Endodermal cell (in vitro differentiated cells): ENCODE measurements around the gene OSBPL6. TPM values are rescaled to one million over a fixed set of nuclear protein-coding genes. Genes with fewer than 3 reads are reported as not detected.

Experiments
- DNase-seq: peaks from one replicate; pipeline ENCODE4 v3.0.0-alpha.2; 2017
- H3K27ac ChIP-seq: 2 replicates; pipeline ENCODE4 v1.5.1; 2013; ENCODE audit warnings: mild to moderate bottlenecking, low read depth, low read length, moderate library complexity
- H3K27me3 ChIP-seq: 2 replicates; pipeline ENCODE4 v1.6.1; 2013; ENCODE audit warnings: mild to moderate bottlenecking, low read length, moderate library complexity; ENCODE audit not compliant: insufficient read depth, control insufficient read depth, poor library complexity, severe bottlenecking
- H3K36me3 ChIP-seq: 2 replicates; pipeline ENCODE4 v1.7.0; 2013; ENCODE audit warnings: mild to moderate bottlenecking, low read length, moderate library complexity; ENCODE audit not compliant: control insufficient read depth, insufficient read depth
- H3K4me1 ChIP-seq: one replicate; pipeline ENCODE4 v1.7.0; 2013; ENCODE audit warnings: low read length; ENCODE audit not compliant: control insufficient read depth, insufficient read depth
- H3K4me3 ChIP-seq: 2 replicates; pipeline ENCODE4 v1.5.1; 2013; ENCODE audit warnings: mild to moderate bottlenecking, low read length, moderate library complexity
- H3K9ac ChIP-seq: 2 replicates; pipeline ENCODE4 v1.6.1; 2013; ENCODE audit warnings: mild to moderate bottlenecking, low read length, moderate library complexity; ENCODE audit not compliant: poor library complexity, severe bottlenecking; ENCODE audit errors: extremely low read depth
- H3K9me3 ChIP-seq: 2 replicates; pipeline ENCODE4 v1.6.1; 2013; ENCODE audit warnings: mild to moderate bottlenecking, low read length, moderate library complexity; ENCODE audit not compliant: control insufficient read depth
- H3K27ac Mint-ChIP-seq: 2 replicates; pipeline ENCODE4 v1.8.0; 2020; ENCODE audit warnings: mixed read lengths
- H3K27me3 Mint-ChIP-seq: 2 replicates; pipeline ENCODE4 v1.8.0; 2021; ENCODE audit warnings: mild to moderate bottlenecking, mixed read lengths; ENCODE audit not compliant: insufficient read depth
- H3K36me3 Mint-ChIP-seq: 2 replicates; pipeline ENCODE4 v1.8.0; 2020; ENCODE audit warnings: low read depth, mixed read lengths
- H3K4me1 Mint-ChIP-seq: 2 replicates; pipeline ENCODE4 v1.8.0; 2020; ENCODE audit warnings: mixed read lengths
- H3K4me3 Mint-ChIP-seq: 2 replicates; pipeline ENCODE4 v1.8.0; 2020; ENCODE audit warnings: mild to moderate bottlenecking, moderate library complexity, mixed read lengths
- H3K9me3 Mint-ChIP-seq: 2 replicates; pipeline ENCODE4 v1.8.0; 2020; ENCODE audit warnings: mild to moderate bottlenecking, mixed read lengths
- CTCF ChIP-seq: fragments of 200-600 bp; sonication (generic); conservative IDR thresholded peaks from 2 replicates; pipeline ENCODE4 v1.5.0; 2021; ENCODE audit warnings: antibody characterized with exemption, mild to moderate bottlenecking
- WGBS, 2 experiments: methylation state at CpG; one replicate each; pipeline versions ENCODE4 v1.1.5 to v1.1.7; 2013; ENCODE audit warnings: missing lambda C conversion rate in 2 of 2, mixed read lengths in 1 of 2; ENCODE audit not compliant: insufficient coverage in 1 of 2, insufficient read length in 1 of 2; 5-methylcytosine and 5-hydroxymethylcytosine counted together
- total RNA-seq, 2 donors: library from RNA; stranded (reverse); fragmentation: NEBNext Ultra II Directional in 1 of 2; extraction: Animal tissue kit (Norgen Biotek cat#: 25700) in 1 of 2; gene quantifications; 2 replicates in 1 of 2; 3 replicates in 1 of 2; pipeline ENCODE4 v1.2.1, GENCODE V29; 2021

The OSBPL6 gene
- total RNA-seq, 2 donors from 2014 or later, result 3.4 to 3.6 TPM

GRCh38 chr2:178237488-178238153 is 43.3 kb downstream of the OSBPL6 start:
- Mint-ChIP-seq H3K4me1 (peaks cover 4% of the 10 kb centered on the region), H3K9me3 (no peaks in the 10 kb centered on the region), H3K4me3 (no peak overlapping the region), H3K36me3 (no peaks in the 10 kb centered on the region), H3K27me3 (peaks cover 3% of the 10 kb centered on the region), H3K27ac (no peak overlapping the region)
- Histone ChIP-seq H3K9ac (no peak overlapping the region), H3K27me3 (no peaks in the 10 kb centered on the region), H3K4me3 (no peak overlapping the region), H3K4me1 (no peaks in the 10 kb centered on the region), H3K9me3 (no peaks in the 10 kb centered on the region), H3K27ac (no peak overlapping the region), H3K36me3 (no peaks in the 10 kb centered on the region)
- no peak for DNase-seq
- WGBS, 2 experiments, result 94 to 100% methylated on average over 1 of the region's 1 CpG
- TF ChIP-seq CTCF, result no peak

GRCh38 chr2:178238154-178238521 is 43.8 kb downstream of the OSBPL6 start:
- H3K27ac Mint-ChIP-seq, result no peak overlapping the region
- WGBS, 2 experiments, result 86 to 100% methylated on average over 3 to 4 of the region's 4 CpGs
- peaks cover 1% of the 10 kb centered on the region for H3K27me3 Mint-ChIP-seq
- no peaks in the 10 kb centered on the region for H3K9me3 ChIP-seq
- no peak for DNase-seq
- no peaks in the 10 kb centered on the region for H3K36me3 ChIP-seq
- H3K27me3 ChIP-seq, result no peaks in the 10 kb centered on the region
- H3K9ac ChIP-seq, result no peak overlapping the region
- no peak overlapping the region for H3K4me3 ChIP-seq
- H3K4me1 Mint-ChIP-seq, result peaks cover 4% of the 10 kb centered on the region
- no peaks in the 10 kb centered on the region for H3K36me3 Mint-ChIP-seq
- H3K27ac ChIP-seq, result no peak overlapping the region
- H3K4me3 Mint-ChIP-seq, result no peak overlapping the region
- H3K9me3 Mint-ChIP-seq, result no peaks in the 10 kb centered on the region
- TF ChIP-seq CTCF, result no peak
- H3K4me1 ChIP-seq, result no peaks in the 10 kb centered on the region

GRCh38 chr2:178238750-178239149 is 44.4 kb downstream of the OSBPL6 start:
- peaks cover 4% of the 10 kb centered on the region for H3K4me1 Mint-ChIP-seq
- 85 to 88% methylated on average over 1 to 2 of the region's 2 CpGs for WGBS, 2 experiments

More at GRCh38 chr2:178238750-178239149, 44.4 kb downstream of the OSBPL6 start:
- Mint-ChIP-seq H3K4me3 (no peak overlapping the region), H3K36me3 (no peaks in the 10 kb centered on the region), H3K27me3 (no peaks in the 10 kb centered on the region), H3K9me3 (no peaks in the 10 kb centered on the region), H3K27ac (no peak overlapping the region)
- DNase-seq, result no peak
- H3K36me3 ChIP-seq, result no peaks in the 10 kb centered on the region
- no peak overlapping the region for H3K27ac ChIP-seq
- no peak for TF ChIP-seq CTCF
- H3K9ac ChIP-seq, result no peak overlapping the region
- H3K4me3 ChIP-seq, result no peak overlapping the region
- no peaks in the 10 kb centered on the region for H3K4me1 ChIP-seq
- H3K27me3 ChIP-seq, result no peaks in the 10 kb centered on the region
- no peaks in the 10 kb centered on the region for H3K9me3 ChIP-seq
